A549 (cell line): ENCODE measurements around the gene XPNPEP2.

Experiments used
- ESRRA ChIP-seq: fragments of 150-350 bp; IDR thresholded peaks from 2 replicates; pipeline ENCODE4 v1.6.1; 2014; ENCODE audit warnings: mild to moderate bottlenecking, low read length, borderline replicate concordance
- TF ChIP-seq, protein P1 (sequence below): fragments of >200 bp; sonication (Bioruptor Twin); formaldehyde crosslinking; IDR thresholded peaks from 3 replicates; pipeline ENCODE4 v1.5.1; 2016

DNA sequence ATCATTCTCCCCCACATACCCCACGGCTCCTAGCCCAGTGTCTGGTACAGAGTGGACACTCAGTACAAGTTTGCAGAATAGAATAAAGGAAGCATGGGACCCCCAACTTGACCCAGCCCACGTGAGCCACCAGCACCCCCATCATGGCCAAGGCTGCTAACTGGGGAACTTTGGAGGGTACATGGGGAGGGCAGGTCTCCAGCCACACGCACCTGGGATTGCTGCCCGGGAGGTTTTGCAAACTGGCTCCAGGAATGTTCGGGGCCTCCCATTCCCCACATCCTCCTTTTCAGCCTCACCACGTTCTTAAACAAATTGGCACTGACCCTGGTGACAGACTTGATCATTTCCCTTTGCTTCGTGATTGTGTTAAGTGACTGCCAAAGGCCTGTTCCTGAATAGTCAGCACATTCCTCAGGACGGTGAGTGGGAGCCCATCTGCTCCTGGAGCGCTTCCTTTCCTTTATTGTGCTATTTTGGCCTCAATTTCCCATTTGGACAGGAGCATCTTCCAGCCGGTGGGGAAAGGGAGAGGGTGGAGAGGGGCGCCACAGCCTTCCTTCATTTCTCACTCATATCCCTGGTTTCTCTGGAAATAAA lies 18.7 kb upstream of the XPNPEP2 start:
- TF ChIP-seq ESRRA = no peak
- TF ChIP-seq, protein P1, sequence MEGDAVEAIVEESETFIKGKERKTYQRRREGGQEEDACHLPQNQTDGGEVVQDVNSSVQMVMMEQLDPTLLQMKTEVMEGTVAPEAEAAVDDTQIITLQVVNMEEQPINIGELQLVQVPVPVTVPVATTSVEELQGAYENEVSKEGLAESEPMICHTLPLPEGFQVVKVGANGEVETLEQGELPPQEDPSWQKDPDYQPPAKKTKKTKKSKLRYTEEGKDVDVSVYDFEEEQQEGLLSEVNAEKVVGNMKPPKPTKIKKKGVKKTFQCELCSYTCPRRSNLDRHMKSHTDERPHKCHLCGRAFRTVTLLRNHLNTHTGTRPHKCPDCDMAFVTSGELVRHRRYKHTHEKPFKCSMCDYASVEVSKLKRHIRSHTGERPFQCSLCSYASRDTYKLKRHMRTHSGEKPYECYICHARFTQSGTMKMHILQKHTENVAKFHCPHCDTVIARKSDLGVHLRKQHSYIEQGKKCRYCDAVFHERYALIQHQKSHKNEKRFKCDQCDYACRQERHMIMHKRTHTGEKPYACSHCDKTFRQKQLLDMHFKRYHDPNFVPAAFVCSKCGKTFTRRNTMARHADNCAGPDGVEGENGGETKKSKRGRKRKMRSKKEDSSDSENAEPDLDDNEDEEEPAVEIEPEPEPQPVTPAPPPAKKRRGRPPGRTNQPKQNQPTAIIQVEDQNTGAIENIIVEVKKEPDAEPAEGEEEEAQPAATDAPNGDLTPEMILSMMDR = no peak
